Neural cell (in vitro differentiated cells): ENCODE results near the gene WDR35.

Experiments
- SMC3 ChIP-seq: fragments of 450-650 bp; conservative IDR thresholded peaks from 2 replicates; pipeline ENCODE4 v1.6.1; 2014; ENCODE audit warnings: antibody characterized with exemption, mild to moderate bottlenecking, moderate library complexity; ENCODE audit not compliant: poor library complexity
- TF ChIP-seq, protein P1 (sequence below): fragments of 450-650 bp; IDR thresholded peaks from 2 replicates; pipeline ENCODE4 v1.5.1; 2014; ENCODE audit warnings: antibody characterized with exemption, mild to moderate bottlenecking, moderate library complexity; ENCODE audit not compliant: poor library complexity, severe bottlenecking

DNA sequence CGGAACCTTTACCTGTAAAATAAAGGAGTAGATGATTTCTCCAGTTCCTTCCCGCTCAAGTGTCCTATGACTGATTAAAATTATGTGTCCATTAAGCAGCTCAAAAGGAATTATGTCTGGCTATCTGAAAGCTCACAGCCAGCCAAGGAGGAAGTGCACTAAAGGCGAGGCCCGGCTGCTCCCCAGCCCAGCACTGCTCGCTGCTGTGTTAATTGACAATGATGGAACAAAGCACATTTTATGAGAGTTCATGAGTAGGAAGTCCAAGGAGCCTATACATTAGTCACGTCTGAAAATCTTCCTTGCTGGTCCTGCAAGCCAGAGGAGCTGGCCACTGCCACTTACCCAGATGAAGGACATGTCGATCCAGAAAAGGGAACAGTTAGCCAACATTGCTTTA is 102.4 kb downstream of the WDR35 start:
- TF ChIP-seq SMC3, result no peak
- TF ChIP-seq, protein P1, sequence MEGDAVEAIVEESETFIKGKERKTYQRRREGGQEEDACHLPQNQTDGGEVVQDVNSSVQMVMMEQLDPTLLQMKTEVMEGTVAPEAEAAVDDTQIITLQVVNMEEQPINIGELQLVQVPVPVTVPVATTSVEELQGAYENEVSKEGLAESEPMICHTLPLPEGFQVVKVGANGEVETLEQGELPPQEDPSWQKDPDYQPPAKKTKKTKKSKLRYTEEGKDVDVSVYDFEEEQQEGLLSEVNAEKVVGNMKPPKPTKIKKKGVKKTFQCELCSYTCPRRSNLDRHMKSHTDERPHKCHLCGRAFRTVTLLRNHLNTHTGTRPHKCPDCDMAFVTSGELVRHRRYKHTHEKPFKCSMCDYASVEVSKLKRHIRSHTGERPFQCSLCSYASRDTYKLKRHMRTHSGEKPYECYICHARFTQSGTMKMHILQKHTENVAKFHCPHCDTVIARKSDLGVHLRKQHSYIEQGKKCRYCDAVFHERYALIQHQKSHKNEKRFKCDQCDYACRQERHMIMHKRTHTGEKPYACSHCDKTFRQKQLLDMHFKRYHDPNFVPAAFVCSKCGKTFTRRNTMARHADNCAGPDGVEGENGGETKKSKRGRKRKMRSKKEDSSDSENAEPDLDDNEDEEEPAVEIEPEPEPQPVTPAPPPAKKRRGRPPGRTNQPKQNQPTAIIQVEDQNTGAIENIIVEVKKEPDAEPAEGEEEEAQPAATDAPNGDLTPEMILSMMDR, result no peak
